HEK293T (cell line): ENCODE data around the gene LYRM1.
"Not testable (repeated sequence)": the region's sequence is repeated elsewhere in the genome, so short reads cannot be mapped to it uniquely, and the experiment has no call there.

Experiments
- CTCF ChIA-PET: fragments of 350-600 bp; formaldehyde crosslinking; extraction: SDS; loops from one replicate; lab custom pipeline; 2021; ENCODE audit warnings: antibody characterized with exemption, inconsistent platforms; lab: Yijun Ruan, JAX
- POLR2A ChIA-PET: fragments of 350-600 bp; formaldehyde crosslinking; extraction: SDS; loops from one replicate; lab custom pipeline; 2020; ENCODE audit warnings: antibody characterized with exemption, inconsistent platforms; lab: Yijun Ruan, JAX
- DNase-seq: peaks from one replicate; pipeline ENCODE4 v3.0.0; 2012; ENCODE audit warnings: mixed read lengths; ENCODE audit errors: extremely low spot score
- ARNT ChIP-seq: fragments of 450-650 bp; IDR thresholded peaks from 2 replicates; pipeline ENCODE4 v1.6.1; 2017; ENCODE audit warnings: mild to moderate bottlenecking
- CTBP1 ChIP-seq: fragments of 450-650 bp; IDR thresholded peaks from 2 replicates; pipeline ENCODE4 v1.6.1; 2016; ENCODE audit warnings: borderline replicate concordance
- ELF4 ChIP-seq: fragments of 450-650 bp; IDR thresholded peaks from 2 replicates; pipeline ENCODE4 v1.6.1; 2017; ENCODE audit warnings: antibody characterized with exemption
- FOXA1 ChIP-seq: fragments of 450-650 bp; IDR thresholded peaks from 2 replicates; pipeline ENCODE4 v1.6.1; 2016; ENCODE audit warnings: mild to moderate bottlenecking
- L3MBTL2 ChIP-seq: fragments of 450-650 bp; conservative IDR thresholded peaks from 2 replicates; pipeline ENCODE4 v1.6.1; 2016; ENCODE audit warnings: mild to moderate bottlenecking
- LEF1 ChIP-seq: fragments of 450-650 bp; IDR thresholded peaks from 2 replicates; pipeline ENCODE4 v1.6.1; 2017; ENCODE audit warnings: mild to moderate bottlenecking, borderline replicate concordance
- NFRKB ChIP-seq: fragments of 450-650 bp; IDR thresholded peaks from 2 replicates; pipeline ENCODE4 v1.6.1; 2016; ENCODE audit warnings: mild to moderate bottlenecking, moderate library complexity
- PKNOX1 ChIP-seq: fragments of 450-650 bp; IDR thresholded peaks from 2 replicates; pipeline ENCODE4 v1.6.1; 2016
- SUZ12 ChIP-seq: fragments of 450-650 bp; IDR thresholded peaks from 2 replicates; pipeline ENCODE4 v1.6.1; 2016; ENCODE audit warnings: mild to moderate bottlenecking
- TARDBP ChIP-seq: fragments of 450-650 bp; IDR thresholded peaks from 2 replicates; pipeline ENCODE4 v1.6.1; 2016
- ZNF384 ChIP-seq: fragments of 450-650 bp; IDR thresholded peaks from 2 replicates; pipeline ENCODE4 v1.6.1; 2016

LYRM1 gene

GRCh38 chr16:20960899-20961298 lies 60.3 kb downstream of the LYRM1 start:
- POLR2A ChIA-PET = no interaction called here
- TF ChIP-seq FOXA1 (no peak), ELF4 (no peak), LEF1 (no peak), PKNOX1 (no peak)
- CTCF ChIA-PET = no interaction called here
- DNase-seq = no peak

GRCh38 chr16:20968765-20969164 lies 68.2 kb downstream of the LYRM1 start:
- CTCF ChIA-PET = no interaction called here
- TF ChIP-seq L3MBTL2 (no peak), TARDBP (no peak), NFRKB (no peak), CTBP1 (no peak)
- no peak for DNase-seq
- POLR2A ChIA-PET = no interaction called here

GRCh38 chr16:20969386-20969785 lies 68.8 kb downstream of the LYRM1 start:
- ChIA-PET CTCF (no interaction called here), POLR2A (no interaction called here)
- no peak for DNase-seq
- no peak for TF ChIP-seq L3MBTL2
- TF ChIP-seq ARNT = no peak
- no peak for TF ChIP-seq SUZ12

DNA sequence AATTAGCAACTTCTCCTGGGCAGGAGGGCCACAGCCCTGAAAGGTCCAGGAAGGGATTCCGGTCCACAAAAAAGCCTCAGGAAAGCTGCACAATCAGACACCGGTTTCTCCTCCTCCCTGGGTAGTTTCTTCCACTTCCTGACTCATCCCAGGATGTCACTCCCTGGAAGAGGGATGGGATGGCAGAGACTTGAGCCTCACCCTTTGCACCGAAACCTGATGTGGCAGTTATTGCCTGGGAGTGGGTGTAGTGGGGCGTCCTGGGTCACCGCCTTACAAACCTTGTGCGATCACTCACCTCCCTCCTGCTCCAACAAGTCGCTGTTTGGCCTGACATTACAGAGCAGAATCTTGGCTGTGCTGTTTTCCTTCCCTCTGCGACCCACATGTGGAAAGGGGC lies 70.8 kb downstream of the LYRM1 start:
- DNase-seq = no peak
- POLR2A ChIA-PET = no interaction called here
- no peak for TF ChIP-seq ARNT
- TF ChIP-seq PKNOX1 = no peak
- no peak for TF ChIP-seq ZNF384
- no peak for TF ChIP-seq LEF1
- TF ChIP-seq L3MBTL2 = no peak
- CTCF ChIA-PET = no interaction called here

GRCh38 chr16:20973201-20973600 lies 72.6 kb downstream of the LYRM1 start:
- CTCF ChIA-PET = interaction anchor here (0.6 kb wide), 1 partner anchor 45 kb away, joined by 5 read pairs; no protein-coding TSS in a partner anchor
- DNase-seq, POLR2A ChIA-PET: not testable (repeated sequence)
